B cell (primary cell): ENCODE data around the gene CCDC196. TPM values are rescaled to one million over a fixed set of nuclear protein-coding genes. Genes with fewer than 3 reads are reported as not detected.

Experiments
- ATAC-seq: fragments of 200-7000 bp; cut with Tn5 transposase; one replicate; pipeline ENCODE4 v1.10.0; 2021; ENCODE audit warnings: low read depth, mild to moderate bottlenecking, moderate number of reproducible peaks, moderate library complexity
- CTCF ChIA-PET: fragments of 350-600 bp; sonication (Branson Sonifier 250); formaldehyde crosslinking; loops from one replicate; lab custom pipeline; 2021; ENCODE audit warnings: antibody characterized with exemption, inconsistent platforms; lab: Charles Lee
- POLR2A ChIA-PET: fragments of 350-600 bp; sonication (Branson Sonifier 250); formaldehyde crosslinking; loops from one replicate; lab custom pipeline; 2021; ENCODE audit warnings: antibody characterized with exemption; lab: Charles Lee
- DNase-seq: peaks from one replicate; pipeline ENCODE4 v3.0.0; 2013
- H2AFZ ChIP-seq: 2 replicates; pipeline ENCODE4 v1.6.1; 2012; ENCODE audit warnings: mild to moderate bottlenecking, low read depth, low read length; ENCODE audit not compliant: insufficient read depth, poor library complexity, severe bottlenecking
- H3K27ac ChIP-seq, 2 donors: 1 replicate in 1 of 2; 2 replicates in 1 of 2; pipeline ENCODE4 v1.5.1; 2012 to 2013; ENCODE audit warnings: low read length in 2 of 2, mild to moderate bottlenecking in 2 of 2, moderate library complexity in 1 of 2
- H3K27me3 ChIP-seq, 4 experiments: fragments of 200-600 bp in 1 of 4; sonication (generic) in 1 of 4; replicated peaks in 1 of 4; 1 replicate in 2 of 4; 2 replicates in 2 of 4; pipeline versions ENCODE4 v1.6.1 to v1.7.0; 2013 to 2016; ENCODE audit warnings: low read length in 3 of 4, mild to moderate bottlenecking in 2 of 4, mixed read lengths in 1 of 4, moderate library complexity in 1 of 4; ENCODE audit not compliant: insufficient read depth in 4 of 4, control insufficient read depth in 3 of 4; ENCODE audit errors: control extremely low read depth in 1 of 4
- H3K36me3 ChIP-seq, 2 experiments: replicated peaks in 1 of 2; 1 replicate in 1 of 2; 2 replicates in 1 of 2; pipeline versions ENCODE4 v1.6.1 to v1.7.1; 2013; ENCODE audit warnings: low read length in 1 of 2; ENCODE audit not compliant: insufficient read depth in 2 of 2, control insufficient read depth in 1 of 2; ENCODE audit errors: control extremely low read depth in 1 of 2, extremely low read depth in 1 of 2
- H3K4me1 ChIP-seq, 2 donors: fragments of 200-600 bp in 1 of 2; sonication (generic) in 1 of 2; 1 replicate in 1 of 2; 2 replicates in 1 of 2; pipeline versions ENCODE4 v1.5.1 to v1.6.1; 2013 to 2017; ENCODE audit warnings: low read length in 2 of 2; ENCODE audit not compliant: control insufficient read depth in 2 of 2, insufficient read depth in 2 of 2
- H3K4me2 ChIP-seq: replicated peaks from 2 replicates; pipeline ENCODE3; 2012; ENCODE audit warnings: mild to moderate bottlenecking, low read depth, low read length; ENCODE audit not compliant: poor library complexity, severe bottlenecking
- H3K4me3 ChIP-seq, 5 experiments: fragments of 200-600 bp in 1 of 5; sonication (generic) in 1 of 5; 1 replicate in 3 of 5; 2 replicates in 2 of 5; pipeline versions ENCODE4 v1.5.1 to v1.7.0; 2011 to 2016; ENCODE audit warnings: low read length in 4 of 5, mild to moderate bottlenecking in 4 of 5, low read depth in 2 of 5, control low read depth in 1 of 5, moderate library complexity in 1 of 5; ENCODE audit not compliant: insufficient read depth in 1 of 5; ENCODE audit errors: control extremely low read depth in 1 of 5, extremely low read depth in 1 of 5
- H3K79me2 ChIP-seq: fragments of 200-600 bp; sonication (generic); one replicate; pipeline ENCODE4 v1.6.0; 2016; ENCODE audit warnings: low read length; ENCODE audit not compliant: control insufficient read depth, insufficient read depth
- H3K9ac ChIP-seq: fragments of 200-600 bp; sonication (generic); 2 replicates; pipeline ENCODE4 v1.6.1; 2017; ENCODE audit warnings: mild to moderate bottlenecking, low read length, moderate library complexity
- H3K9me3 ChIP-seq, 3 donors: one replicate each; pipeline versions ENCODE4 v1.6.1 to v1.7.1; 2013; ENCODE audit warnings: low read length in 2 of 3; ENCODE audit not compliant: control insufficient read depth in 2 of 3, insufficient read depth in 1 of 3; ENCODE audit errors: control extremely low read depth in 1 of 3
- H4K20me1 ChIP-seq: 2 replicates; pipeline ENCODE4 v1.6.0; 2012; ENCODE audit warnings: mild to moderate bottlenecking, low read length; ENCODE audit not compliant: insufficient read depth, control insufficient read depth, poor library complexity, severe bottlenecking
- H3K27ac Mint-ChIP-seq: one replicate; pipeline ENCODE4 v1.8.0; 2021; ENCODE audit warnings: mixed read lengths
- H3K27me3 Mint-ChIP-seq: one replicate; pipeline ENCODE4 v1.8.0; 2021; ENCODE audit warnings: mixed read lengths
- H3K4me1 Mint-ChIP-seq: one replicate; pipeline ENCODE4 v1.8.0; 2021; ENCODE audit warnings: mixed read lengths
- H3K4me3 Mint-ChIP-seq: one replicate; pipeline ENCODE4 v1.8.0; 2021; ENCODE audit warnings: mixed read lengths
- H3K9me3 Mint-ChIP-seq: one replicate; pipeline ENCODE4 v1.8.0; 2022; ENCODE audit warnings: mixed read lengths; ENCODE audit not compliant: insufficient read depth
- EZH2 ChIP-seq: IDR thresholded peaks from 2 replicates; pipeline ENCODE4 v1.6.1; 2012; ENCODE audit warnings: borderline replicate concordance, low read depth, mild to moderate bottlenecking, moderate library complexity, low read length; ENCODE audit not compliant: insufficient read depth, poor library complexity, severe bottlenecking
- WGBS: methylation state at CpG from one replicate; pipeline ENCODE4 v1.1.5; 2013; ENCODE audit warnings: missing lambda C conversion rate; ENCODE audit not compliant: insufficient coverage; 5-methylcytosine and 5-hydroxymethylcytosine counted together
- intact Hi-C: fragments of 100-400 bp; cut with micrococcal nuclease; formaldehyde crosslinking; loops from one replicate; pipeline ENCODE4 v1.10.0; 2022
- polyA plus RNA-seq: library from polyadenylated mRNA; depleted of rRNA; stranded (reverse); fragments of >200 nt; gene quantifications from 2 replicates; pipeline ENCODE4 v1.2.3, GENCODE V29; 2012
- total RNA-seq, 2 donors: library from RNA; stranded (reverse); fragments of 120-200 nt in 1 of 2; gene quantifications; 1 replicate in 1 of 2; 2 replicates in 1 of 2; pipeline versions ENCODE4 v1.2.3 to v1.2.4, GENCODE V29; 2013 to 2022
- TF ChIP-seq, protein P1 (sequence below): fragments of 200-600 bp; IDR thresholded peaks from one replicate; pipeline ENCODE4 v1.8.0; 2022; ENCODE audit warnings: antibody characterized with exemption, mild to moderate bottlenecking

The CCDC196 gene
- total and polyA plus RNA-seq, 2 donors (not counting 1 experiment from before 2014, with no cell fraction given): not detected

DNA sequence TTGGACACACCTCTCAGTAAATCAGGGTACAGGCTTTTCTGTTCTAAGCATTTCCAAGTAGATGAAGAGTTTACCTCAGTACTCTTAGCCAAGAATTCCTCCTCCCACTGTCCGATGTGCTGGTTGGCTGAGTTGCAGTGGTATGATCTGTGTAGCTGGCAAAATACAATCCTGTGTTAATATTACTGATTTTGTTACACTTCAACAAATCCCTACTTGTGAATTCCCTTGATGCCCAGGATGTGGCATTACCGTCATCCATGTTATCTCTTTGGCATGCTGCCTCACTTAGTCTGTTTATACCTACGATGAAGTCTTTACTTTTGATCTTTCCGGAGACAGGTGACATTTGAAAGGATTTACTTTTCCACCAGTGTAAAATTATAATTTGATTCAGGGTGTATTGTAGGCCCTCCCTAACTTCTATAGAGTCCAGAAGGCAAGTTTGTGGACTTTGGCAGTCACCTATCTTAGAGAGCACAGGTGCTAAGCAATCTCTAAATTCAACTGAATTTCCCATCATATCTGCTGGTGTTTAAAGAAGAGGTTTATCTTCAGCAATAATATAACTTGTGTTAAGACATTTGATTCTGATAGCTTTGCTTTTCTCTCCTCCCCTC lies 10.1 kb downstream of the CCDC196 start:
- DNase-seq (no peak), ATAC-seq (no peak)
- Mint-ChIP-seq H3K9me3 (no peaks in the 10 kb centered on the region), H3K27me3 (no peaks in the 10 kb centered on the region), H3K27ac (no peak overlapping the region), H3K4me3 (no peak overlapping the region), H3K4me1 (peaks cover 6% of the 10 kb centered on the region)
- no peaks in the 10 kb centered on the region for H4K20me1 ChIP-seq
- no peaks in the 10 kb centered on the region for H3K27me3 ChIP-seq
- no peaks in the 10 kb centered on the region for H3K9me3 ChIP-seq
- no peaks in the 10 kb centered on the region for H3K36me3 ChIP-seq
- H3K27ac ChIP-seq: no peak overlapping the region
- H3K79me2 ChIP-seq: no peaks in the 10 kb centered on the region
- ChIA-PET CTCF (interaction anchor here (1.4 to 2.1 kb wide), 6 partner anchors 9 to 790 kb away, joined by 3 to 9 read pairs (median 4); no protein-coding TSS in a partner anchor), POLR2A (no interaction called here)
- TF ChIP-seq, protein P1, sequence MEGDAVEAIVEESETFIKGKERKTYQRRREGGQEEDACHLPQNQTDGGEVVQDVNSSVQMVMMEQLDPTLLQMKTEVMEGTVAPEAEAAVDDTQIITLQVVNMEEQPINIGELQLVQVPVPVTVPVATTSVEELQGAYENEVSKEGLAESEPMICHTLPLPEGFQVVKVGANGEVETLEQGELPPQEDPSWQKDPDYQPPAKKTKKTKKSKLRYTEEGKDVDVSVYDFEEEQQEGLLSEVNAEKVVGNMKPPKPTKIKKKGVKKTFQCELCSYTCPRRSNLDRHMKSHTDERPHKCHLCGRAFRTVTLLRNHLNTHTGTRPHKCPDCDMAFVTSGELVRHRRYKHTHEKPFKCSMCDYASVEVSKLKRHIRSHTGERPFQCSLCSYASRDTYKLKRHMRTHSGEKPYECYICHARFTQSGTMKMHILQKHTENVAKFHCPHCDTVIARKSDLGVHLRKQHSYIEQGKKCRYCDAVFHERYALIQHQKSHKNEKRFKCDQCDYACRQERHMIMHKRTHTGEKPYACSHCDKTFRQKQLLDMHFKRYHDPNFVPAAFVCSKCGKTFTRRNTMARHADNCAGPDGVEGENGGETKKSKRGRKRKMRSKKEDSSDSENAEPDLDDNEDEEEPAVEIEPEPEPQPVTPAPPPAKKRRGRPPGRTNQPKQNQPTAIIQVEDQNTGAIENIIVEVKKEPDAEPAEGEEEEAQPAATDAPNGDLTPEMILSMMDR: no peak
- no peak for TF ChIP-seq EZH2
- whole genome bisulfite sequencing: 100% methylated on average over 1 of the region's 4 CpGs
- no peak overlapping the region for H3K9ac ChIP-seq
- no peak overlapping the region for H2AFZ ChIP-seq
- no peak overlapping the region for H3K4me2 ChIP-seq
- intact Hi-C loops: loop anchor here (5.0 to 10.0 kb wide), 2 partner anchors 126 to 249 kb away; no protein-coding TSS in a partner anchor
- peaks cover 3 to 8% of the 10 kb centered on the region in 2 donors for H3K4me1 ChIP-seq
- no peak overlapping the region for H3K4me3 ChIP-seq

- H3K27ac Mint-ChIP-seq: no peak overlapping the region
- H3K4me3 Mint-ChIP-seq: no peak overlapping the region
- ChIA-PET POLR2A (no interaction called here), CTCF (interaction anchor here (1.2 to 2.1 kb wide), 8 partner anchors 8 to 789 kb away, joined by 3 to 9 read pairs (median 4); partner anchors contain the start of gene GPHN)
- no peaks in the 10 kb centered on the region for H3K9me3 ChIP-seq
- no peak overlapping the region for H3K9ac ChIP-seq
- peak overlapping the region in 1 of 2 donors; percentile 21 for H3K27ac ChIP-seq
- no peak overlapping the region for H3K4me3 ChIP-seq
- no peaks in the 10 kb centered on the region for H3K79me2 ChIP-seq
- H3K4me2 ChIP-seq: no peak overlapping the region
- no peaks in the 10 kb centered on the region for H4K20me1 ChIP-seq
- TF ChIP-seq, protein P1: no peak
- TF ChIP-seq EZH2: no peak
- H3K4me1 ChIP-seq: peaks cover 3 to 8% of the 10 kb centered on the region in 2 donors
- intact Hi-C loops: loop anchor here (5.0 to 10.0 kb wide), 2 partner anchors 125 to 248 kb away; no protein-coding TSS in a partner anchor
- H3K27me3 Mint-ChIP-seq: no peaks in the 10 kb centered on the region
- ATAC-seq (no peak), DNase-seq (no peak)
- no peaks in the 10 kb centered on the region for H3K27me3 ChIP-seq
- no peaks in the 10 kb centered on the region for H3K36me3 ChIP-seq
- peaks cover 6% of the 10 kb centered on the region for H3K4me1 Mint-ChIP-seq
- H3K9me3 Mint-ChIP-seq: no peaks in the 10 kb centered on the region
- WGBS: 42% methylated on average over 2 of the region's 2 CpGs
- H2AFZ ChIP-seq: no peak overlapping the region
These were observed 10.7 kb downstream of the CCDC196 start for GRCh38 chr14:66496911-66497310.
